ENCODE measurements around the gene HMGXB3. TPM values are rescaled to one million over a fixed set of nuclear protein-coding genes. Genes with fewer than 3 reads are reported as not detected.

Gene HMGXB3
- total RNA-seq, 1 donor from 2014 or later = 29.1 TPM

DNA sequence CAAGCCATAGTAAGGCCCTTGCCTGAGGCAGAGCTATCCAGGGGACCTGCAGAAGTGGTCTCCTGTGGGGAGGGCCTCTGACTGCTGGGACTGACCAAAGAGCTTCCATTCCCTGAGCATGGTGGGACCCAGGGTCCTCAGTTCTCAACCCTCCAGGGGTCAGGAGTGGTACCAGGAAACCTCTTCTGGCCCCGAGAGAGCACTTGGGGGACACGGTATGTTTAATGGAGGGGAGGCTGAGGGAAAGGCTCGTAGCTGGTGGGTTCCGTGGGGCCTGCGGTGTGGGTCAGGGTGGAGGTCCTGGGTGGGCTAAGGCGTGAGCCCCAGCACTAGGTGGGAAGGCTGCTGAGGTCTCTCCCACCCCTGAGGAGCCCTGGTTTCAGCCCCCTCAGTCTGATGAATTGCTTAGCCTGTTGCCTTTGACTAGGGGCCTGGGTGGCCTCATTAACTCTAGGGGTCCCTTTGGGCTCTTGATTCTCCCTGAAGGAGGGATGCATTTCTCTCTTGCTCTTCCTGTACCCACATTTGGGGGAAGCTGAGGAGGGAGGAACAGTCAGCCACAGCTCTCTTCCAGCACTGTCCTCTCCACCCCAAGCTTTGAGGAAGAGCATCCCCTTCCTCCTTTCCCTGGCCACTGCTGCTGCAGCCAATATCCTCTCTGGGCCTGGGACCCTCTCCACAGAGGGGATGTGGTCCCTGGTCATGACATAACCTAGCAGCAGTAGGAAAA lies 51.9 kb downstream of the HMGXB3 start:
- TF ChIP-seq, protein P1, sequence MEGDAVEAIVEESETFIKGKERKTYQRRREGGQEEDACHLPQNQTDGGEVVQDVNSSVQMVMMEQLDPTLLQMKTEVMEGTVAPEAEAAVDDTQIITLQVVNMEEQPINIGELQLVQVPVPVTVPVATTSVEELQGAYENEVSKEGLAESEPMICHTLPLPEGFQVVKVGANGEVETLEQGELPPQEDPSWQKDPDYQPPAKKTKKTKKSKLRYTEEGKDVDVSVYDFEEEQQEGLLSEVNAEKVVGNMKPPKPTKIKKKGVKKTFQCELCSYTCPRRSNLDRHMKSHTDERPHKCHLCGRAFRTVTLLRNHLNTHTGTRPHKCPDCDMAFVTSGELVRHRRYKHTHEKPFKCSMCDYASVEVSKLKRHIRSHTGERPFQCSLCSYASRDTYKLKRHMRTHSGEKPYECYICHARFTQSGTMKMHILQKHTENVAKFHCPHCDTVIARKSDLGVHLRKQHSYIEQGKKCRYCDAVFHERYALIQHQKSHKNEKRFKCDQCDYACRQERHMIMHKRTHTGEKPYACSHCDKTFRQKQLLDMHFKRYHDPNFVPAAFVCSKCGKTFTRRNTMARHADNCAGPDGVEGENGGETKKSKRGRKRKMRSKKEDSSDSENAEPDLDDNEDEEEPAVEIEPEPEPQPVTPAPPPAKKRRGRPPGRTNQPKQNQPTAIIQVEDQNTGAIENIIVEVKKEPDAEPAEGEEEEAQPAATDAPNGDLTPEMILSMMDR (conservative IDR thresholded peaks at IDR 0.05; ENCODE audit: low read depth, low read length) = no peak
- DNase-seq (ENCODE audit: low read depth) = no peak
- no peak overlapping the region for H3K4me3 ChIP-seq (ENCODE audit: low read depth, low read length)

DNA sequence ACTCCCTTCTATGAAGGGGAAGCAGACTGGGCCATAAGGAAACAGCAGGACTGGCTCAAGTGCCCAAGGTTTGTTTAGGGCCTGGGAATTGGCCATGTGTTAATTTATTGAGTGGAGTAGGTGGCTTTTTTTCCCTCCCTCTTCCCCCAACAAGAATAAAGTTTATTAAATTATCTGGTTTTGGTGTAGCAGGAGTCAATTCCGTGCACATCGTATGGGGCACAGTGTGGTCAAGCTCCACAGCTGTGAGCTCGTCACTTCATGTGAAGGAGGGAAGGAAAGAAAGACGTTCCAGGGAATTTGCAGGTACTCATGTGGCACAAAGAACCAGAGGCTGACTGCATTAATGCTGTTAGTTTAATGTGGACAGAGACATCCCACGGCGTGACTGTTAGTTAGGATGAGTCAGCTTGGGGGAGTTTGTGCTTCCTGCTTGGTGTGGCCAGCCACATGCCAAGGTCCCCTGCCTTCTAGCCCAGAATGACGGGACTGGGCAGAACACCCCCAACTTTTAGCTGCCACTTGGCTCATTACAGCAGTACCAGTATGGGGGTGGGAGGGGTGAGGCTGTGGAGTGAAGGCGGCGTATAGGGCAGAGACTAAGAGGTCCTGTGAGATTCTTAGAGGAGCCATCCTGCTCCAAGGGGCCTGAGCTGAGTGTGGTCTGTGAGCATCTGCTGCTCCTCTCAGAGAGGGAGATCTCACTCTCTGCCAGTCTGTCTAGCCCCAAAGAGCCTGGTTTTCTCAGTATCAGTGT lies 52.6 kb downstream of the HMGXB3 start:
- H3K4me3 ChIP-seq (ENCODE audit: low read depth, low read length) = no peak overlapping the region
- peak; percentile 37 for DNase-seq (ENCODE audit: low read depth)
- TF ChIP-seq, protein P1 (conservative IDR thresholded peaks at IDR 0.05; ENCODE audit: low read depth, low read length) = no peak

DNA sequence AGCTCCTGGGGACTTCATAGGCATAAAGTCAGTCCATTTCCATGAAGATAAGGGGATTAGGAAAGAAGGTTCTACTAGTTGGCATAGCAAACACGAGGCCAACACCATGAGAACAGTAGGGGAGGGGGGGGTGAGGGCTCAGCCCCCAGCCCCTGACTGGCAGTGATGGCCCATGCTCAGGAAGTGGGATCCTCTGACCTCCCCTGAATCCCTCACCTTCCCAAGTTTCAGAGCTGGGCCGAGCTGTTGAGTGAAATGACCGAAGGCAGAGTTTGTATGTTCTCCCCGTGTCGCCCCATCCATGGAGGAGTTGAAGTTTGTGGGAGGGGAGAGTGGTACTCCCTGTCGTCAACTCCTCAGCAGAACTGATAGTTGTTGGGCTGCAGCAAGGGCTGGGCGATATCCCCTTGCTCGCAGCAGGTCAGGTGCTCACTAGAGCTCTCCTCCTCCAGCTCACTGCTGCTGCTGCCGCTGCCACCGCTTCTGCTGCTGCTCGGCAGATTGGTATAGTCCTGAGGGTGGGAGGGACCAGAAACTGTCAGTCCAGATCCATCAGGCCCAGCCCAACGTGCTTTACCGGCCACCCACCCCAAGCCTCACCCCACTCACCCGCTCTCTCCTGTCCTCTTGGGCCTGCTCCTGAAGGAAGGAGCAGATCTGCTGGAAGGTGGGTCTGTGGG lies 53.3 kb downstream of the HMGXB3 start:
- DNase-seq (ENCODE audit: low read depth) = no peak
- no peak overlapping the region for H3K4me3 ChIP-seq (ENCODE audit: low read depth, low read length)
- TF ChIP-seq, protein P1 (conservative IDR thresholded peaks at IDR 0.05; ENCODE audit: low read depth, low read length) = no peak

DNA sequence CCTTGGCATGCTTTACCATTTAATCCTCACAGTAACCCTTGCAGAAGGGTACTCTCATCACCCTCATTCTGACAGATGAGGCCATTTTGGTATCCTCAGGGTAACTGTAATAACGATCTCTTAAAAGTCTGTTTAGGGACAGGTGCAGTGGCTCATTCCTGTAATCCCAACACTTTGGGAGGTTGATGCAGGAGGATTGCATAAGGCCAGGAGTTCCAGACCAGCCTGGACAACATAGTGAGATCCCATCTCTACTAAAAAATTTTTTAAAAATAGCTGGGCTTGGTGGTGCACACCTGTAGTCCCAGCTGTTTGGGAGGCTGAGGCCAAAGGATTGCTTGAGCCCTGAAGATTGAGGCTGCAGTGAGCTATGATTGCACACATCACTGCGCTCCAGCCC lies 54.0 kb downstream of the HMGXB3 start:
- TF ChIP-seq, protein P1 (conservative IDR thresholded peaks at IDR 0.05; ENCODE audit: low read depth, low read length) = no peak
- DNase-seq (ENCODE audit: low read depth) = no peak
- no peak overlapping the region for H3K4me3 ChIP-seq (ENCODE audit: low read depth, low read length)

DNA sequence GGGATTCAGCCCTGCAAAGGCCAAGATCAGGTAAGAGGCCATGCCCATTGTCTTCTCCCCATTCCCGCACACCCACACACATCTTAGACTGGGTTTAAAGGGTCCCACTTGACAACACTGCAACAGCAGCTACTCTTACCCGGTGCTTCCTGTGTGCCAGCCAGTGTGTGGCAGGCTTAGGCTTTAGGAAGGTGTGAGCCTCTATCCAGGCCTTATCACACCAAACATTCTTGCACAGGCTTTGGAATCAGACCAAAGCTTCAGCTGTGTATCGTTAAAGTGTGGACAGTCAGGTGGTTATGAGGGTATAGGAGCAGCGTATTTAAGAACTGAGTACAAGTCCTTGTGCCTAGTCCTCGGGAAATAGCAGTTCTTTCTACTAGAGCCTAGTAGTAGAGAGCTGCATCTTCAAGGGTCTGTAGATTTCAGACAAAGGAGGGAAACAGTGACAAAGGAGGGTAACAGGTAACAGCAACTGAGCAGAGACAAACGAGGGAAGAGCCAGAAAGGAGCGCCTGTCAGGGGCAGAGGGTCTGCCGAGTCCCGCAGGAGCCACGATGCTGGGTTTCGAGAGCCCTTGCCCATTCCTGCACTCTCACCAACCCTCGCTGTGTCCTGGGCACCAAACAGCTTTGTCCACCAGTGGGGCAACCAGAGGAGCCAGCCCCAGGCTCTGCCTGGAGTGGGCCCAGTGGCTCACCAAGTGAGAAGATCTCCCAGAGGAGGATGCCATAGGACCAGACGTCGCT lies 55.0 kb downstream of the HMGXB3 start:
- H3K4me3 ChIP-seq (ENCODE audit: low read depth, low read length) = no peak overlapping the region
- TF ChIP-seq, protein P1 (conservative IDR thresholded peaks at IDR 0.05; ENCODE audit: low read depth, low read length) = no peak
- no peak for DNase-seq (ENCODE audit: low read depth)

DNA sequence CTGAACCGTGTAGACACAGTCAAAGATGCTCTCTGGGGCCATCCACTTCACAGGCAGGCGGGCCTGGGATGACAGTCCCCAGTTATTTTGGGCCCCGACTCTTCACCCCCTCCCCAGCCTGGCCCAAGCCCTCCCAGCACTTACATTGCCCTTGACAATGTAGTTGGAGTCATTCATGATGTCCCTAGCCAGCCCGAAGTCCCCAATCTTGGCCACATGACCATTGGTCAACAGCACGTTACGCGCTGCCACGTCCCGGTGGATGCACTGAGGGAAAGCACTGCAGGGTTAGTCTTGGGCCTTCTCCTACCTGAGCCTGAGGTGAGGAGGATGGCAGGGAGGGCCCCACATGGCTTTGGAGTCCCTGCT lies 55.5 kb downstream of the HMGXB3 start:
- TF ChIP-seq, protein P1 (conservative IDR thresholded peaks at IDR 0.05; ENCODE audit: low read depth, low read length) = no peak
- DNase-seq (ENCODE audit: low read depth) = no peak

More for the DNA sequence above, 55.5 kb downstream of the HMGXB3 start:
- H3K4me3 ChIP-seq (ENCODE audit: low read depth, low read length) = no peak overlapping the region
